Activated T-cell treated with anti-CD3 and anti-CD28 coated beads, Interleukin-2, amount 50 U/mL, for 72 hours (primary cell): ENCODE data around the gene FAR2. TPM values are rescaled to one million over a fixed set of nuclear protein-coding genes. Genes with fewer than 3 reads are reported as not detected.
"Not testable (repeated sequence)": the region's sequence is repeated elsewhere in the genome, so short reads cannot be mapped to it uniquely, and the experiment has no call there.

Source experiments
- ATAC-seq, 2 donors: fragments of 150-1000 bp; cut with Tn5 transposase; replicated peaks in 1 of 2; 2 replicates each; pipeline ENCODE4 v1.10.0; 2021; ENCODE audit warnings: moderate library complexity in 2 of 2, mild to moderate bottlenecking in 1 of 2
- DNase-seq, 2 donors: peaks; one replicate each; pipeline ENCODE4 v3.0.0; 2021 to 2022; ENCODE audit warnings: mixed read lengths in 1 of 2
- H3K27ac Mint-ChIP-seq: one replicate; pipeline ENCODE4 v1.8.0; 2022; ENCODE audit warnings: mild to moderate bottlenecking, moderate library complexity, mixed read lengths
- H3K27me3 Mint-ChIP-seq: one replicate; pipeline ENCODE4 v1.8.0; 2022; ENCODE audit warnings: low read depth, mixed read lengths
- H3K36me3 Mint-ChIP-seq, 2 donors: one replicate each; pipeline ENCODE4 v1.8.0; 2022; ENCODE audit warnings: mixed read lengths in 2 of 2, mild to moderate bottlenecking in 1 of 2; ENCODE audit not compliant: insufficient read depth in 2 of 2
- H3K4me1 Mint-ChIP-seq: one replicate; pipeline ENCODE4 v1.8.0; 2022; ENCODE audit warnings: low read depth, mixed read lengths
- H3K4me3 Mint-ChIP-seq, 2 donors: one replicate each; pipeline ENCODE4 v1.8.0; 2022; ENCODE audit warnings: mild to moderate bottlenecking in 2 of 2, mixed read lengths in 2 of 2, moderate library complexity in 2 of 2
- H3K9me3 Mint-ChIP-seq, 2 donors: one replicate each; pipeline ENCODE4 v1.8.0; 2022; ENCODE audit warnings: mixed read lengths in 2 of 2
- total RNA-seq, 2 donors: library from RNA; stranded (reverse); gene quantifications; one replicate each; pipeline ENCODE4 v1.2.3, GENCODE V29; 2022

The FAR2 gene
- total RNA-seq, 2 donors from 2014 or later = 2.3 to 2.5 TPM

- no peaks in the 10 kb centered on the region for H3K27me3 Mint-ChIP-seq
Measured at GRCh38 chr12:29287622-29288021, 138.5 kb downstream of the FAR2 start.

GRCh38 chr12:29288031-29288430, 139.0 kb downstream of the FAR2 start:
- H3K36me3 Mint-ChIP-seq = peaks cover 0 to 5% of the 10 kb centered on the region in 2 donors
- H3K4me1 Mint-ChIP-seq = no peaks in the 10 kb centered on the region
- peaks cover 1 to 4% of the 10 kb centered on the region in 2 donors for H3K9me3 Mint-ChIP-seq
- H3K27ac Mint-ChIP-seq = no peak overlapping the region
- ATAC-seq (no peak), DNase-seq (no peak)
- H3K4me3 Mint-ChIP-seq = no peak overlapping the region
- no peaks in the 10 kb centered on the region for H3K27me3 Mint-ChIP-seq

More at GRCh38 chr12:29287622-29288021, 138.5 kb downstream of the FAR2 start:
- Mint-ChIP-seq H3K4me3 (no peak overlapping the region), H3K4me1 (no peaks in the 10 kb centered on the region), H3K9me3 (peaks cover 1 to 4% of the 10 kb centered on the region in 2 donors), H3K36me3 (peaks cover 0 to 5% of the 10 kb centered on the region in 2 donors), H3K27ac (no peak overlapping the region)
- ATAC-seq (no peak), DNase-seq (no peak)

GRCh38 chr12:29290475-29290874, 141.4 kb downstream of the FAR2 start:
- DNase-seq, H3K36me3 Mint-ChIP-seq, H3K27me3 Mint-ChIP-seq, H3K4me1 Mint-ChIP-seq, ATAC-seq, H3K4me3 Mint-ChIP-seq, H3K27ac Mint-ChIP-seq, H3K9me3 Mint-ChIP-seq: not testable (repeated sequence)

- ATAC-seq (no peak), DNase-seq (no peak)
- no peaks in the 10 kb centered on the region for H3K27me3 Mint-ChIP-seq
- no peaks in the 10 kb centered on the region for H3K4me1 Mint-ChIP-seq
- peaks cover 0 to 5% of the 10 kb centered on the region in 2 donors for H3K36me3 Mint-ChIP-seq
- H3K9me3 Mint-ChIP-seq = peaks cover 1 to 4% of the 10 kb centered on the region in 2 donors
- no peak overlapping the region for H3K4me3 Mint-ChIP-seq
- H3K27ac Mint-ChIP-seq = no peak overlapping the region
Measured at GRCh38 chr12:29291226-29291625, 142.1 kb downstream of the FAR2 start.

- no peak overlapping the region for H3K27ac Mint-ChIP-seq
Measured at GRCh38 chr12:29299633-29300032, 150.6 kb downstream of the FAR2 start.

GRCh38 chr12:29301114-29301513, 152.0 kb downstream of the FAR2 start:
- ATAC-seq (no peak), DNase-seq (no peak)
- no peak overlapping the region for H3K4me3 Mint-ChIP-seq
- no peaks in the 10 kb centered on the region for H3K4me1 Mint-ChIP-seq
- no peaks in the 10 kb centered on the region for H3K27me3 Mint-ChIP-seq
- H3K9me3 Mint-ChIP-seq = no peaks in the 10 kb centered on the region
- no peaks in the 10 kb centered on the region for H3K36me3 Mint-ChIP-seq
- H3K27ac Mint-ChIP-seq = no peak overlapping the region

More at GRCh38 chr12:29299633-29300032, 150.6 kb downstream of the FAR2 start:
- DNase-seq = no peak
- H3K27me3 Mint-ChIP-seq = no peaks in the 10 kb centered on the region
- ATAC-seq = no peak
- no peaks in the 10 kb centered on the region for H3K4me1 Mint-ChIP-seq
- H3K9me3 Mint-ChIP-seq = no peaks in the 10 kb centered on the region
- no peak overlapping the region for H3K4me3 Mint-ChIP-seq
- H3K36me3 Mint-ChIP-seq = no peaks in the 10 kb centered on the region

- Mint-ChIP-seq H3K27ac (no peak overlapping the region), H3K4me3 (no peak overlapping the region), H3K9me3 (no peaks in the 10 kb centered on the region), H3K27me3 (no peaks in the 10 kb centered on the region), H3K36me3 (no peaks in the 10 kb centered on the region), H3K4me1 (no peaks in the 10 kb centered on the region)
- no peak for DNase-seq
- ATAC-seq = no peak
Measured at GRCh38 chr12:29304388-29304787, 155.3 kb downstream of the FAR2 start.

- H3K36me3 Mint-ChIP-seq = no peaks in the 10 kb centered on the region
- H3K9me3 Mint-ChIP-seq = no peaks in the 10 kb centered on the region
- no peak overlapping the region for H3K4me3 Mint-ChIP-seq
- ATAC-seq = no peak
- no peaks in the 10 kb centered on the region for H3K4me1 Mint-ChIP-seq
- no peaks in the 10 kb centered on the region for H3K27me3 Mint-ChIP-seq
- H3K27ac Mint-ChIP-seq = no peak overlapping the region
- DNase-seq = no peak
Measured at GRCh38 chr12:29306266-29306665, 157.2 kb downstream of the FAR2 start.

GRCh38 chr12:29306682-29307081, 157.6 kb downstream of the FAR2 start:
- Mint-ChIP-seq H3K4me3 (no peak overlapping the region), H3K27ac (no peak overlapping the region), H3K36me3 (no peaks in the 10 kb centered on the region)

GRCh38 chr12:29309320-29309902, 160.3 kb downstream of the FAR2 start:
- Mint-ChIP-seq H3K9me3 (no peaks in the 10 kb centered on the region), H3K4me3 (no peak overlapping the region), H3K4me1 (no peaks in the 10 kb centered on the region), H3K27ac (no peak overlapping the region), H3K27me3 (no peaks in the 10 kb centered on the region), H3K36me3 (no peaks in the 10 kb centered on the region)
- ATAC-seq (no peak), DNase-seq (no peak)

More at GRCh38 chr12:29306682-29307081, 157.6 kb downstream of the FAR2 start:
- H3K4me1 Mint-ChIP-seq = no peaks in the 10 kb centered on the region
- H3K27me3 Mint-ChIP-seq = no peaks in the 10 kb centered on the region
- ATAC-seq (no peak), DNase-seq (no peak)
- H3K9me3 Mint-ChIP-seq = no peaks in the 10 kb centered on the region

- Mint-ChIP-seq H3K27me3 (no peaks in the 10 kb centered on the region), H3K9me3 (no peaks in the 10 kb centered on the region), H3K36me3 (no peaks in the 10 kb centered on the region), H3K27ac (no peak overlapping the region), H3K4me3 (no peak overlapping the region), H3K4me1 (no peaks in the 10 kb centered on the region)
- DNase-seq (no peak), ATAC-seq (no peak)
Measured at GRCh38 chr12:29310899-29311298, 161.8 kb downstream of the FAR2 start.

GRCh38 chr12:29314416-29314815, 165.3 kb downstream of the FAR2 start:
- Mint-ChIP-seq H3K36me3 (no peaks in the 10 kb centered on the region), H3K4me1 (peaks cover 8% of the 10 kb centered on the region), H3K4me3 (no peak overlapping the region), H3K27ac (no peak overlapping the region), H3K9me3 (no peaks in the 10 kb centered on the region), H3K27me3 (no peaks in the 10 kb centered on the region)
- ATAC-seq (no peak), DNase-seq (no peak)

GRCh38 chr12:29316752-29317151, 167.7 kb downstream of the FAR2 start:
- DNase-seq = no peak
- Mint-ChIP-seq H3K4me3 (no peak overlapping the region), H3K4me1 (peaks cover 8% of the 10 kb centered on the region), H3K36me3 (no peaks in the 10 kb centered on the region), H3K9me3 (no peaks in the 10 kb centered on the region), H3K27ac (no peak overlapping the region), H3K27me3 (no peaks in the 10 kb centered on the region)
- ATAC-seq = no peak
